PC-9 (cell line): Measurements from ENCODE around the gene SHANK1. TPM values are rescaled to one million over a fixed set of nuclear protein-coding genes. Genes with fewer than 3 reads are reported as not detected.

Experiments used
- BruUV-seq: library from RNA; stranded (reverse); fragments of 400-500 nt; replicated peaks from 2 replicates; lab custom pipeline; 2021; lab: Mats Ljungman, UMichigan
- CTCF ChIA-PET: fragments of 300-600 bp; sonication (Branson Sonifier 250); formaldehyde crosslinking; loops from one replicate; lab custom pipeline; 2022; ENCODE audit warnings: antibody characterized with exemption; lab: Charles Lee
- POLR2A ChIA-PET: fragments of 300-600 bp; sonication (Branson Sonifier 250); formaldehyde crosslinking; loops from one replicate; lab custom pipeline; 2022; ENCODE audit warnings: antibody characterized with exemption; ENCODE audit not compliant: unreplicated experiment; lab: Charles Lee
- DNase-seq, 2 experiments: peaks; one replicate each; pipeline versions ENCODE4 v3.0.0 to v3.0.0-alpha.2; 2015 to 2022; ENCODE audit warnings: mixed read lengths in 1 of 2
- H2AFZ ChIP-seq: fragments of 200-600 bp; sonication (generic); 2 replicates; pipeline ENCODE4 v1.8.1; 2017; ENCODE audit warnings: antibody characterized with exemption
- H3F3A ChIP-seq: fragments of 200-600 bp; sonication (generic); 2 replicates; pipeline ENCODE4 v1.8.1; 2017; ENCODE audit warnings: antibody characterized with exemption, mild to moderate bottlenecking, low read depth; ENCODE audit not compliant: insufficient read depth
- H3K27ac ChIP-seq: fragments of 200-600 bp; sonication (generic); 2 replicates; pipeline ENCODE4 v1.6.1; 2016; ENCODE audit warnings: mixed run types
- H3K27me3 ChIP-seq: fragments of 200-600 bp; sonication (generic); 2 replicates; pipeline ENCODE4 v1.6.1; 2016; ENCODE audit warnings: low read depth, mixed run types; ENCODE audit not compliant: insufficient read depth
- H3K36me3 ChIP-seq: fragments of 200-600 bp; sonication (generic); 2 replicates; pipeline ENCODE4 v1.6.1; 2016; ENCODE audit warnings: low read depth, mixed run types
- H3K4me1 ChIP-seq: fragments of 200-600 bp; sonication (generic); replicated peaks from 2 replicates; pipeline ENCODE4 v1.6.1; 2016; ENCODE audit warnings: mixed run types; ENCODE audit not compliant: insufficient read depth
- H3K4me2 ChIP-seq: fragments of 200-600 bp; sonication (generic); 2 replicates; pipeline ENCODE4 v1.6.1; 2017; ENCODE audit warnings: mixed run types
- H3K4me3 ChIP-seq: fragments of 200-600 bp; sonication (generic); 2 replicates; pipeline ENCODE4 v1.6.1; 2016; ENCODE audit warnings: mixed run types
- H3K79me2 ChIP-seq: fragments of 200-600 bp; sonication (generic); 2 replicates; pipeline ENCODE4 v1.6.1; 2017; ENCODE audit warnings: low read depth, mixed run types
- H3K9me2 ChIP-seq: fragments of 200-600 bp; sonication (generic); 2 replicates; pipeline ENCODE4 v1.8.1; 2017; ENCODE audit warnings: mild to moderate bottlenecking; ENCODE audit not compliant: insufficient read depth
- H3K9me3 ChIP-seq: fragments of 200-600 bp; sonication (generic); 2 replicates; pipeline ENCODE4 v1.8.1; 2016; ENCODE audit warnings: low read depth; ENCODE audit not compliant: insufficient read depth
- H4K20me1 ChIP-seq: fragments of 200-600 bp; sonication (generic); 2 replicates; pipeline ENCODE4 v1.8.1; 2017; ENCODE audit not compliant: insufficient read depth
- CTCF ChIP-seq: fragments of 200-600 bp; sonication (generic); conservative IDR thresholded peaks from 2 replicates; pipeline ENCODE4 v1.6.1; 2017; ENCODE audit warnings: mixed run types, antibody characterized with exemption, mild to moderate bottlenecking, moderate library complexity
- EZH2 ChIP-seq: fragments of 200-600 bp; sonication (generic); IDR thresholded peaks from 2 replicates; pipeline ENCODE4 v1.8.0; 2017; ENCODE audit warnings: antibody characterized with exemption, low read depth
- intact Hi-C: fragments of 100-400 bp; cut with micrococcal nuclease; formaldehyde crosslinking; loops from one replicate; pipeline ENCODE4 v1.10.0; 2022; ENCODE audit not compliant: unreplicated experiment
- total RNA-seq: library from RNA; stranded (reverse); gene quantifications from 2 replicates; pipeline ENCODE4 v1.2.3, GENCODE V29; 2021

SHANK1 gene
- total RNA-seq, 1 experiment from 2014 or later = not detected

- H3K4me3 ChIP-seq = no peak overlapping the region
Measured at GRCh38 chr19:50717026-50717723, 2.4 kb downstream of the SHANK1 start.

GRCh38 chr19:50716178-50717025 is 3.2 kb downstream of the SHANK1 start:
- Histone ChIP-seq H3K79me2 (no peaks in the 10 kb centered on the region), H2AFZ (no peak overlapping the region), H3K27me3 (peaks cover 64% of the 10 kb centered on the region), H3K4me2 (no peak overlapping the region), H3K36me3 (no peaks in the 10 kb centered on the region), H3K4me3 (no peak overlapping the region), H4K20me1 (no peaks in the 10 kb centered on the region; the same call in 1 of the 2 replicates), H3F3A (no peaks in the 10 kb centered on the region), H3K9me3 (no peaks in the 10 kb centered on the region), H3K27ac (no peak overlapping the region), H3K9me2 (no peaks in the 10 kb centered on the region), H3K4me1 (no peaks in the 10 kb centered on the region)
- ChIA-PET CTCF (no interaction called here), POLR2A (no interaction called here)
- DNase-seq = no peak
- intact Hi-C loops = no loop called here
- no TSS peak for BruUV-seq
- TF ChIP-seq CTCF (no peak), EZH2 (no peak)

More at GRCh38 chr19:50717026-50717723, 2.4 kb downstream of the SHANK1 start:
- DNase-seq = no peak
- ChIA-PET CTCF (interaction anchor here (0.5 to 0.6 kb wide), 2 partner anchors 50 to 104 kb away, joined by 3 to 6 read pairs; no protein-coding TSS in a partner anchor), POLR2A (no interaction called here)
- no peaks in the 10 kb centered on the region for H3K9me2 ChIP-seq
- no peak overlapping the region for H3K4me2 ChIP-seq
- no peaks in the 10 kb centered on the region for H3K9me3 ChIP-seq
- intact Hi-C loops = no loop called here
- H3K4me1 ChIP-seq = no peaks in the 10 kb centered on the region
- H3K36me3 ChIP-seq = no peaks in the 10 kb centered on the region
- no peak overlapping the region for H3K27ac ChIP-seq
- peaks cover 64% of the 10 kb centered on the region for H3K27me3 ChIP-seq
- BruUV-seq = no TSS peak
- H3F3A ChIP-seq = no peaks in the 10 kb centered on the region
- no peaks in the 10 kb centered on the region; the same call in 1 of the 2 replicates for H4K20me1 ChIP-seq
- TF ChIP-seq EZH2 = no peak
- H2AFZ ChIP-seq = no peak overlapping the region
- no peaks in the 10 kb centered on the region for H3K79me2 ChIP-seq

- Histone ChIP-seq H3K79me2 (no peaks in the 10 kb centered on the region), H3K36me3 (no peaks in the 10 kb centered on the region), H3K4me2 (no peak overlapping the region), H4K20me1 (no peaks in the 10 kb centered on the region), H3K27ac (no peak overlapping the region), H2AFZ (no peak overlapping the region), H3F3A (no peaks in the 10 kb centered on the region), H3K9me2 (no peaks in the 10 kb centered on the region), H3K4me1 (no peaks in the 10 kb centered on the region), H3K4me3 (no peak overlapping the region), H3K9me3 (no peaks in the 10 kb centered on the region), H3K27me3 (peaks cover 89% of the 10 kb centered on the region)
- TF ChIP-seq EZH2 (peak; percentile 66; the same call in 1 of the 2 replicates), CTCF (no peak)
- BruUV-seq = no TSS peak
- DNase-seq = no peak
- intact Hi-C loops = no loop called here
- ChIA-PET POLR2A (no interaction called here), CTCF (no interaction called here)
Measured at GRCh38 chr19:50713556-50714236, 5.9 kb downstream of the SHANK1 start.
